ENCODE measurements around the gene TMEM119.
"Not testable (repeated sequence)": the region's sequence is repeated elsewhere in the genome, so short reads cannot be mapped to it uniquely, and the experiment has no call there.

Gene TMEM119

GRCh38 chr12:108563136-108563803 lies 34.6 kb downstream of the TMEM119 start:
- peak; percentile 92 for DNase-seq

- DNase-seq = peak; percentile 99
Measured at GRCh38 chr12:108562348-108563135, 35.3 kb downstream of the TMEM119 start, which contains the start of gene ISCU. ISCU (plus strand) TSS chr12:108562596; CDS start chr12:108562623, 27 bp downstream.

GRCh38 chr12:108561852-108562347 lies 36.0 kb downstream of the TMEM119 start:
- DNase-seq = peak; percentile 30

GRCh38 chr12:108560752-108561719 lies 36.8 kb downstream of the TMEM119 start, which contains the start of gene SART3:
SART3 (minus strand) TSS chr12:108561173; CDS start chr12:108561154, 19 bp downstream.
- DNase-seq = peak; percentile 87

- peak; percentile 18 for DNase-seq
Measured at GRCh38 chr12:108560321-108560721, 37.6 kb downstream of the TMEM119 start.

GRCh38 chr12:108559748-108560147 lies 38.1 kb downstream of the TMEM119 start:
- peak; percentile 27 for DNase-seq

- DNase-seq = peak; percentile 53
Measured at GRCh38 chr12:108559007-108559655, 38.8 kb downstream of the TMEM119 start.

GRCh38 chr12:108555383-108555782 lies 42.5 kb downstream of the TMEM119 start:
- DNase-seq = not testable (repeated sequence)

GRCh38 chr12:108553799-108554198 lies 44.1 kb downstream of the TMEM119 start:
- no peak for DNase-seq

- DNase-seq = no peak
Measured at GRCh38 chr12:108551535-108551934, 46.3 kb downstream of the TMEM119 start.

GRCh38 chr12:108548954-108549521 lies 48.8 kb downstream of the TMEM119 start:
- no peak for DNase-seq

- DNase-seq = no peak
Measured at GRCh38 chr12:108547686-108548085, 50.2 kb downstream of the TMEM119 start.

GRCh38 chr12:108543652-108544051 lies 54.2 kb downstream of the TMEM119 start:
- DNase-seq = no peak

GRCh38 chr12:108542320-108542719 lies 55.6 kb downstream of the TMEM119 start:
- DNase-seq = no peak
